Heart left ventricle (tissue), 13 donors: ENCODE measurements around the gene VSIG10L2.

ENCODE experiments used
- CTCF ChIP-seq, 12 donors: fragments of 200-600 bp; sonication (generic) in 4 of 12; IDR thresholded peaks; one replicate each; pipeline versions ENCODE4 v1.5.0 to v1.8.0; 2018 to 2022; ENCODE audit warnings: antibody characterized with exemption in 12 of 12, mild to moderate bottlenecking in 5 of 12
- POLR2A ChIP-seq, 2 donors: fragments of 450-650 bp; IDR thresholded peaks; one replicate each; pipeline ENCODE4 v1.6.1; 2017; ENCODE audit warnings: antibody characterized with exemption in 2 of 2, mild to moderate bottlenecking in 2 of 2, moderate library complexity in 2 of 2
- donor health status: ischemic (EF 13 %, LVEDD 7.1; RV severe dilation, severe dysfunction).
- donor health status: DM: no; HTN: yes; CAD: no.
- donor health status: DM: no; HTN: no; CAD: no.
- donor health status: ischemic (EF 25% LVEDD 6.9; RV normal size, moderate dysfunction).
- donor health status: ischemic (EF 25% LVEDD 5.7; RV mildly dilated, moderate dysfunction).
- donor health status: ischemic (EF 35%, LVEDD 5.7; RV mildly dilated, moderate dysfunction).
- donor health status: nonischemic (EF 11% LVEDD 7.7; RV severe dilation, severe dysfunction).
- donor health status: DM: yes; HTN: yes; CAD: no.
- donor health status: PGD.
- donor health status: ischemic (EF 29% LVEDD 5.4; RV normal size, mild dysfunction).
- donor health status: nonischemic (EF 23%, LVEDD 6.1; RV moderate dilation, normal function).

- TF ChIP-seq CTCF (IDR thresholded peaks at IDR 0.05) (no peak), POLR2A (IDR thresholded peaks at IDR 0.05) (no peak)
These were observed 33.0 kb downstream of the VSIG10L2 start for GRCh38 chr11:125978778-125979407.
